Measurements from ENCODE around the gene RABGAP1L. TPM values are rescaled to one million over a fixed set of nuclear protein-coding genes. Genes with fewer than 3 reads are reported as not detected.

Gene RABGAP1L
- polyA plus RNA-seq, 1 donor (not counting 4 experiments of a cell fraction or from before 2014, with no cell fraction given) = 24.2 TPM

DNA sequence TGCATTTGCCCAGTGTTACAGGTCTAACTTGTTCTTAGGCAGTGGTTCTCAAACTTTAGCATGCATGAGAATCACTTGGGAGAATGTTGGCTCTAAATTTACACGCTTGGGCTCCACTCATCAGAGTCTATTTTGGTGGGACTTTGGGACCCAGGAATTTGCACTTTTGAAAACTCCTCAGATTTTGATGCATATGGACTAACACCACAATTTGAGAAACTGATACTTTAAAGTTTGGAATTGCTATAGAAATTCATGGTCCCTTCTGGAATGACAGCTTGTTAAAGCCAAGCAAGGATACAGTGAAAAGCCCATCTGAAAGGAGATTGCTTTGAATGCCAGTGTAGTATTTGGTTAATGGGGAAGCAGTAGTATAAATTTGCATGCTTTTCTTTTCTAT is 320.0 kb downstream of the RABGAP1L start:
- DNase-seq (ENCODE audit: low read depth, low spot score) (no peak), FAIRE-seq (no peak)
- Histone ChIP-seq H3K4me2 (ENCODE audit: control insufficient read depth, extremely low read depth, insufficient read depth, low read depth, low read length) (no peak overlapping the region), H2AFZ (ENCODE audit: control insufficient read depth, low read length) (no peak overlapping the region), H3K27ac (ENCODE audit: control insufficient read depth, insufficient read depth, low read length) (no peak overlapping the region), H4K20me1 (ENCODE audit: control insufficient read depth, extremely low read depth, insufficient read depth, low read length) (no peaks in the 10 kb centered on the region), H3K36me3 (ENCODE audit: control insufficient read depth in 2 of 2, extremely low read depth in 1 of 2, insufficient read depth in 2 of 2, low read length in 2 of 2) (no peaks in the 10 kb centered on the region), H3K79me2 (ENCODE audit: control insufficient read depth, insufficient read depth, low read length) (no peaks in the 10 kb centered on the region), H3K27me3 (ENCODE audit: control insufficient read depth, extremely low read depth, insufficient read depth, low read length) (no peaks in the 10 kb centered on the region), H3K9me3 (ENCODE audit: control insufficient read depth, low read depth, low read length) (no peaks in the 10 kb centered on the region), H3K4me3 (ENCODE audit: control insufficient read depth in 2 of 3, extremely low read depth in 1 of 3, insufficient read depth in 2 of 3, low read depth in 1 of 3, low read length in 3 of 3) (no peak overlapping the region), H3K9ac (ENCODE audit: control insufficient read depth, extremely low read depth, insufficient read depth, low read length) (no peak overlapping the region), H3K9me1 (ENCODE audit: control insufficient read depth, extremely low read depth, insufficient read depth, low read length) (no peaks in the 10 kb centered on the region), H3K4me1 (ENCODE audit: control insufficient read depth, extremely low read depth, insufficient read depth, low read length) (no peaks in the 10 kb centered on the region)
- TF ChIP-seq, protein P1, sequence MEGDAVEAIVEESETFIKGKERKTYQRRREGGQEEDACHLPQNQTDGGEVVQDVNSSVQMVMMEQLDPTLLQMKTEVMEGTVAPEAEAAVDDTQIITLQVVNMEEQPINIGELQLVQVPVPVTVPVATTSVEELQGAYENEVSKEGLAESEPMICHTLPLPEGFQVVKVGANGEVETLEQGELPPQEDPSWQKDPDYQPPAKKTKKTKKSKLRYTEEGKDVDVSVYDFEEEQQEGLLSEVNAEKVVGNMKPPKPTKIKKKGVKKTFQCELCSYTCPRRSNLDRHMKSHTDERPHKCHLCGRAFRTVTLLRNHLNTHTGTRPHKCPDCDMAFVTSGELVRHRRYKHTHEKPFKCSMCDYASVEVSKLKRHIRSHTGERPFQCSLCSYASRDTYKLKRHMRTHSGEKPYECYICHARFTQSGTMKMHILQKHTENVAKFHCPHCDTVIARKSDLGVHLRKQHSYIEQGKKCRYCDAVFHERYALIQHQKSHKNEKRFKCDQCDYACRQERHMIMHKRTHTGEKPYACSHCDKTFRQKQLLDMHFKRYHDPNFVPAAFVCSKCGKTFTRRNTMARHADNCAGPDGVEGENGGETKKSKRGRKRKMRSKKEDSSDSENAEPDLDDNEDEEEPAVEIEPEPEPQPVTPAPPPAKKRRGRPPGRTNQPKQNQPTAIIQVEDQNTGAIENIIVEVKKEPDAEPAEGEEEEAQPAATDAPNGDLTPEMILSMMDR (optimal IDR thresholded peaks at IDR 0.05 in 1 of 3, IDR thresholded peaks at IDR 0.05 in 1 of 3, conservative IDR thresholded peaks at IDR 0.05 in 1 of 3; ENCODE audit: extremely low read depth in 1 of 3, insufficient read depth in 2 of 3, low read length in 3 of 3) = no peak
- TF ChIP-seq EZH2 (IDR thresholded peaks at IDR 0.05; ENCODE audit: low read length) = no peak
- dilution Hi-C loops (cut with MboI; ENCODE audit: extremely low pct_ligation_motif_present, low sequenced_read_pairs) = no loop called here

DNA sequence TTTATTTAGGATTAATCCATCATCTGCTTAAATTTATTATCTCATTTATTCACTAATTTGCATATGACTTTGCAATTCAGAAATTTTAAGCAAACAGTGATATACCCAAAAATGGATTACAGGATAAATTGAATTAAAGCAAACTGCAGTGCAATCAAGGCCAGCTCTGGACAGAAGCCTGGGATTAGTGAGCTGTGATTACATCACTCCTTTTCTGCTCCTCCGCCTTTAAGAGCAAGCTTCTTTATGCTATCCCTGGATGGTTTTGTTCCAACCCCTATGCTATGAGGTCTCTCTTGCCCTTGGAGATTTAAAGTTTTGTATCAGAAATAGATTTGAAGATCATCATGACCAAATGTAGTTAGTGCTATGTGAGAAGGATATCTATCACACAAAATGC is 321.0 kb downstream of the RABGAP1L start:
- Histone ChIP-seq H3K9me3 (ENCODE audit: control insufficient read depth, low read depth, low read length) (no peaks in the 10 kb centered on the region), H4K20me1 (ENCODE audit: control insufficient read depth, extremely low read depth, insufficient read depth, low read length) (no peaks in the 10 kb centered on the region), H3K4me3 (ENCODE audit: control insufficient read depth in 2 of 3, extremely low read depth in 1 of 3, insufficient read depth in 2 of 3, low read depth in 1 of 3, low read length in 3 of 3) (no peak overlapping the region), H3K4me2 (ENCODE audit: control insufficient read depth, extremely low read depth, insufficient read depth, low read depth, low read length) (no peak overlapping the region), H2AFZ (ENCODE audit: control insufficient read depth, low read length) (no peak overlapping the region), H3K79me2 (ENCODE audit: control insufficient read depth, insufficient read depth, low read length) (no peaks in the 10 kb centered on the region), H3K27ac (ENCODE audit: control insufficient read depth, insufficient read depth, low read length) (no peak overlapping the region), H3K27me3 (ENCODE audit: control insufficient read depth, extremely low read depth, insufficient read depth, low read length) (no peaks in the 10 kb centered on the region), H3K36me3 (ENCODE audit: control insufficient read depth in 2 of 2, extremely low read depth in 1 of 2, insufficient read depth in 2 of 2, low read length in 2 of 2) (no peaks in the 10 kb centered on the region), H3K9me1 (ENCODE audit: control insufficient read depth, extremely low read depth, insufficient read depth, low read length) (no peaks in the 10 kb centered on the region), H3K9ac (ENCODE audit: control insufficient read depth, extremely low read depth, insufficient read depth, low read length) (no peak overlapping the region), H3K4me1 (ENCODE audit: control insufficient read depth, extremely low read depth, insufficient read depth, low read length) (no peaks in the 10 kb centered on the region)
- TF ChIP-seq, protein P1 (optimal IDR thresholded peaks at IDR 0.05 in 1 of 3, IDR thresholded peaks at IDR 0.05 in 1 of 3, conservative IDR thresholded peaks at IDR 0.05 in 1 of 3; ENCODE audit: extremely low read depth in 1 of 3, insufficient read depth in 2 of 3, low read length in 3 of 3) = no peak
- no peak for TF ChIP-seq EZH2 (IDR thresholded peaks at IDR 0.05; ENCODE audit: low read length)
- dilution Hi-C loops (cut with MboI; ENCODE audit: extremely low pct_ligation_motif_present, low sequenced_read_pairs) = no loop called here
- DNase-seq (ENCODE audit: low read depth, low spot score) (no peak), FAIRE-seq (no peak)

All from keratinocyte (primary cell).